SIG-M5 treated with dmso at 0.1 percent for 504 hours (cell line): ENCODE results near the gene TMTC1.
"Not testable (repeated sequence)": the region's sequence is repeated elsewhere in the genome, so short reads cannot be mapped to it uniquely, and the experiment has no call there.

Experiments used
- DNase-seq: peaks from one replicate; lab custom pipeline; 2025; ENCODE audit not compliant: unreplicated experiment; lab: John Stamatoyannopoulos, UW

Gene TMTC1

GRCh38 chr12:29580971-29581370 is 202.8 kb downstream of the TMTC1 start:
- DNase-seq = no peak

- DNase-seq = no peak
Measured at GRCh38 chr12:29578731-29579130, 205.0 kb downstream of the TMTC1 start.

- peak; percentile 55 for DNase-seq
Measured at GRCh38 chr12:29578070-29578469, 205.7 kb downstream of the TMTC1 start.

- DNase-seq = peak; percentile 21
Measured at GRCh38 chr12:29574500-29574899, 209.2 kb downstream of the TMTC1 start.

GRCh38 chr12:29572938-29573337 is 210.8 kb downstream of the TMTC1 start:
- DNase-seq = peak; percentile 15

- no peak for DNase-seq
Measured at GRCh38 chr12:29572464-29572863, 211.3 kb downstream of the TMTC1 start.

- no peak for DNase-seq
Measured at GRCh38 chr12:29569132-29569757, 214.5 kb downstream of the TMTC1 start.

GRCh38 chr12:29566441-29566840 is 217.3 kb downstream of the TMTC1 start:
- no peak for DNase-seq

GRCh38 chr12:29565727-29566126 is 218.0 kb downstream of the TMTC1 start:
- no peak for DNase-seq

GRCh38 chr12:29564925-29565324 is 218.8 kb downstream of the TMTC1 start:
- no peak for DNase-seq

- no peak for DNase-seq
Measured at GRCh38 chr12:29563636-29564035, 220.1 kb downstream of the TMTC1 start.

GRCh38 chr12:29563071-29563470 is 220.7 kb downstream of the TMTC1 start:
- DNase-seq = no peak

- no peak for DNase-seq
Measured at GRCh38 chr12:29562110-29562804, 221.5 kb downstream of the TMTC1 start.

GRCh38 chr12:29561664-29562071 is 222.1 kb downstream of the TMTC1 start:
- DNase-seq = no peak

GRCh38 chr12:29559198-29559597 is 224.5 kb downstream of the TMTC1 start:
- no peak for DNase-seq

- no peak for DNase-seq
Measured at GRCh38 chr12:29556363-29556762, 227.4 kb downstream of the TMTC1 start.

GRCh38 chr12:29555451-29555850 is 228.3 kb downstream of the TMTC1 start:
- DNase-seq = not testable (repeated sequence)

GRCh38 chr12:29552994-29553748 is 230.6 kb downstream of the TMTC1 start:
- DNase-seq = no peak

- DNase-seq = peak; percentile 69
Measured at GRCh38 chr12:29552324-29552927, 231.3 kb downstream of the TMTC1 start.

- DNase-seq = no peak
Measured at GRCh38 chr12:29551812-29552211, 231.9 kb downstream of the TMTC1 start.

GRCh38 chr12:29547864-29548263 is 235.9 kb downstream of the TMTC1 start:
- DNase-seq = no peak
